GM12878 (cell line): ENCODE results near the gene TUBA3E. TPM values are rescaled to one million over a fixed set of nuclear protein-coding genes. Genes with fewer than 3 reads are reported as not detected.
"Not testable (repeated sequence)": the region's sequence is repeated elsewhere in the genome, so short reads cannot be mapped to it uniquely, and the experiment has no call there.

Source experiments
- ATAC-seq: fragments of 200-7000 bp; cut with Tn5 transposase; 3 replicates; pipeline ENCODE4 v1.9.1; 2020; ENCODE audit warnings: mild to moderate bottlenecking, moderate library complexity
- BruUV-seq: library from RNA; stranded (reverse); fragments of 400-500 nt; replicated peaks from 2 replicates; lab custom pipeline; 2021; lab: Mats Ljungman, UMichigan
- CTCF ChIA-PET: fragments of 300-600 bp; sonication (Branson Sonifier 250); formaldehyde crosslinking; extraction: SDS; loops from one replicate; lab custom pipeline; 2021; ENCODE audit warnings: inconsistent platforms; lab: Yijun Ruan, JAX
- POLR2A ChIA-PET: fragments of 350-600 bp; formaldehyde crosslinking; extraction: SDS; loops from one replicate; lab custom pipeline; 2021; ENCODE audit warnings: inconsistent platforms; lab: Charles Lee
- RAD21 ChIA-PET: fragments of 300-600 bp; sonication (Branson Sonifier 250); formaldehyde crosslinking; loops from one replicate; lab custom pipeline; 2023; ENCODE audit warnings: antibody characterized with exemption; ENCODE audit not compliant: unreplicated experiment; lab: Charles Lee
- SMC1A ChIA-PET: fragments of 300-600 bp; sonication (Branson Sonifier 250); formaldehyde crosslinking; loops from one replicate; lab custom pipeline; 2023; ENCODE audit not compliant: unreplicated experiment, uncharacterized antibody; lab: Charles Lee
- DNase-seq: peaks from one replicate; pipeline ENCODE4 v3.0.0-alpha.2; 2011; ENCODE audit warnings: low read depth, low spot score
- FAIRE-seq: peaks from 3 replicates; lab custom pipeline; 2011; peaks lifted over from hg19 to GRCh38; lab: Jason Lieb, UNC
- H2AFZ ChIP-seq: 2 replicates; pipeline ENCODE4 v1.6.0; 2011; ENCODE audit warnings: low read depth, low read length, control low read depth; ENCODE audit not compliant: control insufficient read depth
- H3K27ac ChIP-seq: 2 replicates; pipeline ENCODE4 v1.5.1; 2011; ENCODE audit warnings: control low read depth; ENCODE audit not compliant: control insufficient read depth, insufficient read depth
- H3K27me3 ChIP-seq, 2 experiments: replicated peaks in 1 of 2; 2 replicates each; pipeline versions ENCODE4 v1.6.0 to v1.6.1; 2011; ENCODE audit warnings: low read length in 1 of 2; ENCODE audit not compliant: control insufficient read depth in 2 of 2, insufficient read depth in 2 of 2
- H3K36me3 ChIP-seq, 2 experiments: 2 replicates each; pipeline ENCODE4 v1.5.1; 2011; ENCODE audit warnings: low read length in 1 of 2; ENCODE audit not compliant: control insufficient read depth in 2 of 2, insufficient read depth in 2 of 2
- H3K4me1 ChIP-seq: 2 replicates; pipeline ENCODE4 v1.6.1; 2011; ENCODE audit warnings: mild to moderate bottlenecking, low read length, moderate library complexity, mixed read lengths; ENCODE audit not compliant: control insufficient read depth, insufficient read depth
- H3K4me2 ChIP-seq: 2 replicates; pipeline ENCODE4 v1.6.0; 2011; ENCODE audit warnings: control low read depth; ENCODE audit not compliant: control insufficient read depth, insufficient read depth
- H3K4me3 ChIP-seq: fragments of 200-600 bp; sonication (generic); 2 replicates; pipeline ENCODE4 v1.5.1; 2016
- H3K79me2 ChIP-seq: 2 replicates; pipeline ENCODE4 v1.6.0; 2011; ENCODE audit warnings: low read length; ENCODE audit not compliant: control insufficient read depth, insufficient read depth
- H3K9ac ChIP-seq: 2 replicates; pipeline ENCODE4 v1.8.0; 2011; ENCODE audit warnings: low read length, control low read depth, mixed read lengths; ENCODE audit not compliant: control insufficient read depth, insufficient read depth
- H3K9me3 ChIP-seq: replicated peaks from 3 replicates; pipeline ENCODE4 v1.5.1; 2011; ENCODE audit warnings: mild to moderate bottlenecking, low read length; ENCODE audit not compliant: control insufficient read depth, insufficient read depth
- H4K20me1 ChIP-seq: 2 replicates; pipeline ENCODE4 v1.6.0; 2011; ENCODE audit not compliant: control insufficient read depth, insufficient read depth
- WGBS: methylation state at CpG from one replicate; pipeline ENCODE4 v1.1.6; 2016; ENCODE audit warnings: low lambda C conversion rate; ENCODE audit not compliant: insufficient replicate concordance, insufficient coverage; ENCODE audit errors: missing lambda C conversion rate; 5-methylcytosine and 5-hydroxymethylcytosine counted together
- in situ Hi-C: fragments of 300-500 bp; cut with MboI; formaldehyde crosslinking; loops from 9 replicates; pipeline ENCODE4 v1.14.3; 2018; ENCODE audit warnings: mixed read lengths
- intact Hi-C: fragments of 100-400 bp; cut with micrococcal nuclease; formaldehyde crosslinking; loops from one replicate; pipeline ENCODE4 v1.14.2; 2022; ENCODE audit not compliant: unreplicated experiment
- polyA plus RNA-seq, 11 experiments: library from polyadenylated mRNA; depleted of rRNA in 4 of 11; unstranded in 6 of 11; stranded (reverse) in 5 of 11; fragments of >200 nt; fragmentation: Nextera tagmentation in 4 of 11; fragmentation: Illumina TruSeq in 1 of 11; extraction: Ambion mirVana in 4 of 11; extraction: Trizol in 1 of 11; gene quantifications; 1 replicate in 1 of 11; 2 replicates in 10 of 11; pipeline versions ENCODE4 v1.2.1 to v1.2.3, GENCODE V29; 2011 to 2016; ENCODE audit warnings: inconsistent platforms in 2 of 11, missing spikeins in 2 of 11, low read depth in 1 of 11
- total RNA-seq, 4 experiments: library from RNA; depleted of rRNA in 3 of 4; stranded (reverse); fragments of >200 nt in 3 of 4; fragmentation: Illumina TruSeq in 1 of 4; extraction: Trizol in 1 of 4; gene quantifications; 2 replicates each; pipeline versions ENCODE4 v1.2.1 to v1.2.3, GENCODE V29; 2013 to 2021

Gene TUBA3E
- total and polyA plus RNA-seq, 10 of the 15 experiments (the other 5 are each of a cell fraction or from before 2014, with no cell fraction given), result not detected

- H3K27me3 ChIP-seq, in situ Hi-C loops, H3K4me3 ChIP-seq, H3K36me3 ChIP-seq, RAD21 ChIA-PET, H2AFZ ChIP-seq, H3K9ac ChIP-seq, H3K79me2 ChIP-seq, CTCF ChIA-PET, H4K20me1 ChIP-seq, BruUV-seq, intact Hi-C loops, H3K9me3 ChIP-seq, H3K27ac ChIP-seq, DNase-seq, ATAC-seq, H3K4me1 ChIP-seq, H3K4me2 ChIP-seq, FAIRE-seq, SMC1A ChIA-PET, POLR2A ChIA-PET: not testable (repeated sequence)
- 81% methylated on average over 21 of the region's 22 CpGs for WGBS
Observed at GRCh38 chr2:130193824-130194223, 4.4 kb downstream of the TUBA3E start.

DNA sequence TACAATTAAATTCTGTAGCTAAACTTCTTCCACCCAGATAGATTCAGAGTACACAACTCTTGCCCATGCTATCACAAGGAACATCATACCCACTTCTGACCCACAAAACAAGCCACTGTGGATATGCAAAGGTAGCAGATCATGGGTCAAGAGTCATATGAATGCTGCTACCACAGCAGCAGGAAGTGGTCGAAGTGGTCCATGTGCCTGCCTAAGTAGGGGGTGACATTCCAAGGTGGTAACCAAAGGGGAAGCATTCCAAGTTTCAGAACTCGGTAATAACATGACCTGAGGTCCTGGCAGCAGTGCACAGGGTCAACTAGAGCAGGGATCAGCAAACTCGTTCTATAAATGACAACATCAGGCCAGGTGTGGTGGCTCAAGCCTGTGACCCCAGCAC, 5.8 kb downstream of the TUBA3E start:
- POLR2A ChIA-PET, CTCF ChIA-PET, FAIRE-seq, H3K79me2 ChIP-seq, BruUV-seq, H3K9ac ChIP-seq, H3K36me3 ChIP-seq, H3K4me2 ChIP-seq, SMC1A ChIA-PET, H3K4me1 ChIP-seq, H3K27me3 ChIP-seq, RAD21 ChIA-PET, H3K4me3 ChIP-seq, DNase-seq, H4K20me1 ChIP-seq, intact Hi-C loops, H2AFZ ChIP-seq, ATAC-seq, in situ Hi-C loops, H3K9me3 ChIP-seq, H3K27ac ChIP-seq: not testable (repeated sequence)
- 28% methylated on average over 3 of the region's 3 CpGs for WGBS

GRCh38 chr2:130191319-130191718, 6.9 kb downstream of the TUBA3E start:
- ATAC-seq, H3K27ac ChIP-seq, H4K20me1 ChIP-seq, POLR2A ChIA-PET, H3K27me3 ChIP-seq, H3K9me3 ChIP-seq, H3K79me2 ChIP-seq, RAD21 ChIA-PET, in situ Hi-C loops, H3K4me3 ChIP-seq, intact Hi-C loops, DNase-seq, H2AFZ ChIP-seq, BruUV-seq, H3K4me2 ChIP-seq, H3K4me1 ChIP-seq, H3K36me3 ChIP-seq, FAIRE-seq, CTCF ChIA-PET, H3K9ac ChIP-seq: not testable (repeated sequence)
- SMC1A ChIA-PET, result interaction anchor here (0.8 to 1.3 kb wide), 2 partner anchors 20 to 144 kb away, joined by 3 read pairs; no protein-coding TSS in a partner anchor
- 97% methylated on average over 6 of the region's 6 CpGs for WGBS
